A549 (cell line): ENCODE results near the gene ARFGEF3. TPM values are rescaled to one million over a fixed set of nuclear protein-coding genes. Genes with fewer than 3 reads are reported as not detected.

ENCODE experiments used
- ATAC-seq, 2 experiments: fragments of 200-7000 bp in 1 of 2; fragments of >200 bp in 1 of 2; cut with Nextera tagmentation in 1 of 2; cut with Tn5 transposase in 1 of 2; 3 replicates each; pipeline versions ENCODE4 v1.8.0 to v1.9.1; 2018 to 2020; ENCODE audit warnings: mild to moderate bottlenecking in 1 of 2, moderate library complexity in 1 of 2
- CTCF ChIA-PET: fragments of 300-600 bp; sonication (Branson Sonifier 250); formaldehyde crosslinking; extraction: SDS; loops from one replicate; lab custom pipeline; 2021; ENCODE audit warnings: antibody characterized with exemption, inconsistent platforms; lab: Yijun Ruan, JAX
- POLR2A ChIA-PET: fragments of 350-600 bp; formaldehyde crosslinking; extraction: SDS; loops from one replicate; lab custom pipeline; 2021; ENCODE audit warnings: antibody characterized with exemption, inconsistent platforms; lab: Yijun Ruan, JAX
- DNase-seq, 2 experiments: peaks; one replicate each; pipeline versions ENCODE4 v3.0.0 to v3.0.0-alpha.2; 2011 to 2016; ENCODE audit warnings: low read depth in 1 of 2, low spot score in 1 of 2
- FAIRE-seq: peaks from 2 replicates; lab custom pipeline; 2011; peaks lifted over from hg19 to GRCh38; lab: Jason Lieb, UNC
- H3K27ac ChIP-seq, 2 experiments: fragments of >200 bp; sonication (Bioruptor Twin); formaldehyde crosslinking; 3 replicates each; pipeline ENCODE4 v1.5.1; 2016 to 2017
- H3K4me1 ChIP-seq: fragments of >200 bp; sonication (Bioruptor Twin); formaldehyde crosslinking; 3 replicates; pipeline ENCODE4 v1.6.1; 2016
- H3K4me2 ChIP-seq: fragments of >200 bp; sonication (Bioruptor Twin); formaldehyde crosslinking; 3 replicates; pipeline ENCODE4 v1.6.1; 2016
- H3K4me3 ChIP-seq: fragments of >200 bp; sonication (Bioruptor Twin); formaldehyde crosslinking; 3 replicates; pipeline ENCODE4 v1.5.1; 2016
- H3K9me3 ChIP-seq: fragments of >200 bp; sonication (Bioruptor Twin); formaldehyde crosslinking; 3 replicates; pipeline ENCODE4 v1.6.1; 2016
- BCL3 ChIP-seq: fragments of >200 bp; sonication (Bioruptor Twin); formaldehyde crosslinking; IDR thresholded peaks from 3 replicates; pipeline ENCODE4 v1.6.1; 2016
- CHD4 ChIP-seq: fragments of 200-600 bp; sonication (generic); IDR thresholded peaks from 2 replicates; pipeline ENCODE4 v1.6.1; 2016; ENCODE audit warnings: antibody characterized with exemption, mild to moderate bottlenecking, borderline replicate concordance
- E2F6 ChIP-seq: IDR thresholded peaks from 2 replicates; pipeline ENCODE4 v1.6.1; 2012; ENCODE audit warnings: low read depth, borderline replicate concordance
- EHF ChIP-seq: fragments of 250-450 bp; sonication (Bioruptor Pico); IDR thresholded peaks from 2 replicates; pipeline ENCODE4 v1.5.0; 2020; ENCODE audit warnings: mild to moderate bottlenecking
- EHMT2 ChIP-seq: fragments of 200-600 bp; sonication (generic); IDR thresholded peaks from 2 replicates; pipeline ENCODE4 v1.6.1; 2016; ENCODE audit warnings: antibody characterized with exemption, low read depth, mild to moderate bottlenecking, moderate library complexity
- ELK1 ChIP-seq: fragments of 150-350 bp; IDR thresholded peaks from 2 replicates; pipeline ENCODE4 v1.6.1; 2014; ENCODE audit warnings: low read depth, mild to moderate bottlenecking, low read length
- ESRRA ChIP-seq: fragments of 150-350 bp; IDR thresholded peaks from 2 replicates; pipeline ENCODE4 v1.6.1; 2014; ENCODE audit warnings: mild to moderate bottlenecking, low read length, borderline replicate concordance
- FOSB ChIP-seq: fragments of 250-450 bp; sonication (Bioruptor Pico); IDR thresholded peaks from 2 replicates; pipeline ENCODE4 v1.5.0; 2020; ENCODE audit warnings: mild to moderate bottlenecking, moderate library complexity
- JUNB ChIP-seq: fragments of >200 bp; sonication (Bioruptor Twin); formaldehyde crosslinking; IDR thresholded peaks from 2 replicates; pipeline ENCODE4 v1.6.1; 2016
- KDM1A ChIP-seq: fragments of 200-600 bp; sonication (generic); IDR thresholded peaks from 2 replicates; pipeline ENCODE4 v1.6.1; 2016; ENCODE audit warnings: low read depth, mild to moderate bottlenecking
- MAZ ChIP-seq: fragments of 150-350 bp; IDR thresholded peaks from 2 replicates; pipeline ENCODE4 v1.6.1; 2014; ENCODE audit warnings: antibody characterized with exemption, low read depth, low read length, borderline replicate concordance
- MYC ChIP-seq: IDR thresholded peaks from 2 replicates; pipeline ENCODE4 v1.6.1; 2012; ENCODE audit warnings: mild to moderate bottlenecking, inconsistent platforms, low read length, improper control_type of control experiment, borderline replicate concordance
- NFE2L2 ChIP-seq: fragments of 150-350 bp; conservative IDR thresholded peaks from 2 replicates; pipeline ENCODE4 v1.6.1; 2014; ENCODE audit warnings: low read length
- NPAS2 ChIP-seq: fragments of 250-450 bp; sonication (Bioruptor Pico); IDR thresholded peaks from 2 replicates; pipeline ENCODE4 v1.8.0; 2022; ENCODE audit warnings: mild to moderate bottlenecking, moderate library complexity, borderline replicate concordance
- NR3C1 ChIP-seq: fragments of >200 bp; sonication (Bioruptor Twin); formaldehyde crosslinking; IDR thresholded peaks from 3 replicates; pipeline ENCODE4 v1.6.1; 2017
- PHF8 ChIP-seq: fragments of 200-600 bp; sonication (generic); IDR thresholded peaks from 2 replicates; pipeline ENCODE4 v1.6.1; 2016; ENCODE audit warnings: low read depth, mild to moderate bottlenecking, antibody characterized with exemption, moderate library complexity, borderline replicate concordance
- REST ChIP-seq: fragments of 200-600 bp; sonication (generic); IDR thresholded peaks from 2 replicates; pipeline ENCODE4 v1.6.1; 2016; ENCODE audit warnings: antibody characterized with exemption, mild to moderate bottlenecking, moderate library complexity
- SREBF2 ChIP-seq: fragments of 450-650 bp; IDR thresholded peaks from 2 replicates; pipeline ENCODE4 v1.6.1; 2014; ENCODE audit warnings: mild to moderate bottlenecking, moderate library complexity
- ZFP36 ChIP-seq: fragments of 450-650 bp; IDR thresholded peaks from 2 replicates; pipeline ENCODE4 v1.6.1; 2014; ENCODE audit warnings: borderline replicate concordance; ENCODE audit not compliant: partially characterized antibody
- ZNF302 ChIP-seq: fragments of 250-450 bp; sonication (Bioruptor Pico); IDR thresholded peaks from 2 replicates; pipeline ENCODE4 v1.9.0; 2021; ENCODE audit warnings: inconsistent platforms, mild to moderate bottlenecking, moderate library complexity
- whole genome bisulfite sequencing: methylation state at CpG from one replicate; pipeline ENCODE4 v1.1.6; 2017; ENCODE audit errors: missing lambda C conversion rate; 5-methylcytosine and 5-hydroxymethylcytosine counted together
- polyA plus RNA-seq, 4 experiments: library from polyadenylated mRNA; depleted of rRNA in 3 of 4; stranded (reverse); fragments of >200 nt; fragmentation: RNase III in 1 of 4; extraction: RNeasy Plus Mini Kit Qiagen cat#74134 plus additional on column Dnase treatment in 1 of 4; gene quantifications; 2 replicates in 3 of 4; 3 replicates in 1 of 4; pipeline ENCODE4 v1.2.3, GENCODE V29; 2011 to 2017
- TF ChIP-seq, protein P1 (sequence below): IDR thresholded peaks from 2 replicates; pipeline ENCODE4 v1.6.1; 2012

ARFGEF3 gene
- polyA plus RNA-seq, 2 of the 4 experiments (the other 2 are of a cell fraction) = 0.15 to 0.83 TPM

- WGBS = 73% methylated on average over 1 of the region's 1 CpG
- H3K27ac ChIP-seq = no peak overlapping the region
- CTCF ChIA-PET = no interaction called here
- no peaks in the 10 kb centered on the region for H3K4me1 ChIP-seq
- H3K9me3 ChIP-seq = no peaks in the 10 kb centered on the region
- no peak for FAIRE-seq
- TF ChIP-seq CHD4 = no peak
- TF ChIP-seq ELK1 = no peak
- TF ChIP-seq SREBF2 = no peak
- TF ChIP-seq MAZ = no peak
- no peak for TF ChIP-seq NFE2L2
- TF ChIP-seq EHF = no peak
- TF ChIP-seq, all 56 proteins: peak for 0
- ATAC-seq (no peak), DNase-seq (no peak)
- POLR2A ChIA-PET = no interaction called here
- H3K4me2 ChIP-seq = no peak overlapping the region
- no peak overlapping the region for H3K4me3 ChIP-seq
These were observed 87.1 kb downstream of the ARFGEF3 start for GRCh38 chr6:138248878-138249277.

DNA sequence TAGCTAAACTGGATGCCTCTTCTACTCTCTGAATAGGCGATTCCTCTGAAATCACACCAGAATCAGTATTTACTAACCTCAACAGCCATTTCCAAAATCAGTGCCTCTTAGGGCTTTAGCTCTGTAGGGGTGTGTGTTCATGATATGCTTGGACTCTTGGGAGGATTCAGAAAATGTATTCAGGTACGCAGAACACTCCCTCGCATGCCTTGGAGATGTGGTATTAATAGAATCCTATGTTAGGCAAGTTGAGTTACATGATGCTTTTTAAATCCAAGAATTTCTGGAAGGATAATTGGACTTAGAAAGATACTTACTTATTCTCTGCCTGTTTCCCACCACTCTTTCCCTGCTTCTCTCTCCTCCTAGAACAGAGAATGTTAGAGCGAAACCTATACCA, 88.3 kb downstream of the ARFGEF3 start:
- WGBS = 88% methylated on average over 4 of the region's 4 CpGs
- TF ChIP-seq REST = no peak
- TF ChIP-seq NPAS2 (CRISPR knock-in tag) = no peak
- TF ChIP-seq EHMT2 = no peak
- no peak for TF ChIP-seq KDM1A
- TF ChIP-seq MAZ = no peak
- no peak for TF ChIP-seq E2F6
- TF ChIP-seq NR3C1 = no peak
- TF ChIP-seq ELK1 = no peak
- TF ChIP-seq BCL3 = no peak
- TF ChIP-seq, protein P1, sequence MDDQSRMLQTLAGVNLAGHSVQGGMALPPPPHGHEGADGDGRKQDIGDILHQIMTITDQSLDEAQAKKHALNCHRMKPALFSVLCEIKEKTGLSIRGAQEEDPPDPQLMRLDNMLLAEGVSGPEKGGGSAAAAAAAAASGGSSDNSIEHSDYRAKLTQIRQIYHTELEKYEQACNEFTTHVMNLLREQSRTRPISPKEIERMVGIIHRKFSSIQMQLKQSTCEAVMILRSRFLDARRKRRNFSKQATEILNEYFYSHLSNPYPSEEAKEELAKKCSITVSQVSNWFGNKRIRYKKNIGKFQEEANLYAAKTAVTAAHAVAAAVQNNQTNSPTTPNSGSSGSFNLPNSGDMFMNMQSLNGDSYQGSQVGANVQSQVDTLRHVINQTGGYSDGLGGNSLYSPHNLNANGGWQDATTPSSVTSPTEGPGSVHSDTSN = no peak
- no peak for TF ChIP-seq PHF8
- no peak for TF ChIP-seq ZNF302 (CRISPR knock-in tag)
- TF ChIP-seq JUNB = no peak
- TF ChIP-seq CHD4 = no peak
- TF ChIP-seq ESRRA = no peak
- TF ChIP-seq MYC = no peak
- TF ChIP-seq FOSB (CRISPR knock-in tag) = no peak
- TF ChIP-seq ZFP36 = no peak
- DNase-seq = no peak
- H3K9me3 ChIP-seq = no peaks in the 10 kb centered on the region
- no peak overlapping the region for H3K4me3 ChIP-seq
- ATAC-seq = no peak
- no peak for FAIRE-seq
- ChIA-PET CTCF (no interaction called here), POLR2A (no interaction called here)
- no peaks in the 10 kb centered on the region for H3K4me1 ChIP-seq
- H3K4me2 ChIP-seq = no peak overlapping the region
- no peak overlapping the region for H3K27ac ChIP-seq
